B cell (primary cell): ENCODE measurements around the gene MRTFA.

Experiments used
- EZH2 ChIP-seq: IDR thresholded peaks from 2 replicates; pipeline ENCODE4 v1.6.1; 2012; ENCODE audit warnings: borderline replicate concordance, low read depth, mild to moderate bottlenecking, moderate library complexity, low read length; ENCODE audit not compliant: insufficient read depth, poor library complexity, severe bottlenecking
- TF ChIP-seq, protein P1 (sequence below): fragments of 200-600 bp; IDR thresholded peaks from one replicate; pipeline ENCODE4 v1.8.0; 2022; ENCODE audit warnings: antibody characterized with exemption, mild to moderate bottlenecking

DNA sequence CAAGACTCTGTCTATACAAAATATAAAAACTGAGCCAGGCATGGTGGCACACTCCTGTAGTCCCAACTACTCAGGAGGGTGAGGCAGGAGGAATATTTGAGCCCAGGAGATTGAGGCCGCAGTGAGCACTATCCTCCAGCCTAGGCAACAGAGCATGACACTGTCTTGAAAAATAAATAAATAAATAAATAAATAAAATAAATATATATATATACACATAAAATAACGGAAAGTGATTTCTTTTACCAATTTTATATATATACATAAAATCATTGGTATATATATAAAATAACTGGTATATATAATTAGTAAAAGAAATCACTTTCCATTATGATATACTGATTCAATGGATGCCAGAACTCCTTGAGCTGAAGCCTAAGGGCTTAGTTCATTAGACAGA, 91.8 kb downstream of the MRTFA start:
- TF ChIP-seq, protein P1, sequence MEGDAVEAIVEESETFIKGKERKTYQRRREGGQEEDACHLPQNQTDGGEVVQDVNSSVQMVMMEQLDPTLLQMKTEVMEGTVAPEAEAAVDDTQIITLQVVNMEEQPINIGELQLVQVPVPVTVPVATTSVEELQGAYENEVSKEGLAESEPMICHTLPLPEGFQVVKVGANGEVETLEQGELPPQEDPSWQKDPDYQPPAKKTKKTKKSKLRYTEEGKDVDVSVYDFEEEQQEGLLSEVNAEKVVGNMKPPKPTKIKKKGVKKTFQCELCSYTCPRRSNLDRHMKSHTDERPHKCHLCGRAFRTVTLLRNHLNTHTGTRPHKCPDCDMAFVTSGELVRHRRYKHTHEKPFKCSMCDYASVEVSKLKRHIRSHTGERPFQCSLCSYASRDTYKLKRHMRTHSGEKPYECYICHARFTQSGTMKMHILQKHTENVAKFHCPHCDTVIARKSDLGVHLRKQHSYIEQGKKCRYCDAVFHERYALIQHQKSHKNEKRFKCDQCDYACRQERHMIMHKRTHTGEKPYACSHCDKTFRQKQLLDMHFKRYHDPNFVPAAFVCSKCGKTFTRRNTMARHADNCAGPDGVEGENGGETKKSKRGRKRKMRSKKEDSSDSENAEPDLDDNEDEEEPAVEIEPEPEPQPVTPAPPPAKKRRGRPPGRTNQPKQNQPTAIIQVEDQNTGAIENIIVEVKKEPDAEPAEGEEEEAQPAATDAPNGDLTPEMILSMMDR = no peak
- no peak for TF ChIP-seq EZH2
